ENCODE data around the gene MRPL45. TPM values are rescaled to one million over a fixed set of nuclear protein-coding genes. Genes with fewer than 3 reads are reported as not detected.

Gene MRPL45
- total and polyA plus RNA-seq, 10 of the 15 experiments (the other 5 are each of a cell fraction or from before 2014, with no cell fraction given), result 37.5 to 128 (median 59.6) TPM

GRCh38 chr17:38343608-38344419 lies 46.8 kb downstream of the MRPL45 start, which contains the start of gene GPR179:
Gene GPR179 (minus strand): TSS chr17:38343956. CDS start chr17:38343789, 167 bp downstream.
- Histone ChIP-seq H3K4me2 (ENCODE audit: control insufficient read depth, insufficient read depth) (no peak within 1 kb of the TSS), H4K20me1 (ENCODE audit: control insufficient read depth, insufficient read depth) (no peaks in the 10 kb centered on the region), H3K9me3 (replicated peaks; ENCODE audit: control insufficient read depth, insufficient read depth, low read length) (no peaks in the 10 kb centered on the region), H2AFZ (ENCODE audit: control insufficient read depth, low read depth, low read length) (no peak within 1 kb of the TSS), H3K36me3 (ENCODE audit: control insufficient read depth in 2 of 2, insufficient read depth in 2 of 2, low read length in 1 of 2) (no peaks in the 10 kb centered on the region), H3K4me1 (ENCODE audit: control insufficient read depth, insufficient read depth, low read length) (no peaks in the 10 kb centered on the region), H3K27ac (ENCODE audit: control insufficient read depth, insufficient read depth) (no peak within 1 kb of the TSS), H3K27me3 (replicated peaks in 1 of 2; ENCODE audit: control insufficient read depth in 2 of 2, insufficient read depth in 2 of 2, low read length in 1 of 2) (no peaks in the 10 kb centered on the region; a peak in 1 of 4 replicates), H3K79me2 (ENCODE audit: control insufficient read depth, insufficient read depth, low read length) (no peaks in the 10 kb centered on the region), H3K4me3 (no peak within 1 kb of the TSS), H3K9ac (ENCODE audit: control insufficient read depth, insufficient read depth, low read length) (no peak within 1 kb of the TSS)
- RAD21 ChIA-PET (ENCODE audit: unreplicated experiment), result no interaction called here
- intact Hi-C loops (cut with micrococcal nuclease; ENCODE audit: unreplicated experiment), result no loop called here
- CTCF ChIA-PET, result interaction anchor here (0.9 to 1.7 kb wide), 3 partner anchors 10 to 324 kb away, joined by 3 to 5 read pairs (median 3); no protein-coding TSS in a partner anchor
- ATAC-seq, result no peak
- in situ Hi-C loops (cut with MboI), result loop anchor here (10.0 kb wide), 1 partner anchor 131 kb away; no protein-coding TSS in a partner anchor
- POLR2A ChIA-PET, result no interaction called here
- no TSS peak for BruUV-seq (replicated peaks)
- SMC1A ChIA-PET (ENCODE audit: uncharacterized antibody, unreplicated experiment), result interaction anchor here (1.0 kb wide), 1 partner anchor 71 kb away, joined by 3 read pairs; no protein-coding TSS in a partner anchor
- WGBS (ENCODE audit: insufficient coverage, insufficient replicate concordance, low lambda C conversion rate, missing lambda C conversion rate), result 63% methylated on average over 18 of the region's 18 CpGs
- no peak for DNase-seq (ENCODE audit: low read depth, low spot score)
- no peak for FAIRE-seq
- TF ChIP-seq BHLHE40 (IDR thresholded peaks at IDR 0.05; ENCODE audit: borderline replicate concordance in 1 of 2, low read depth in 2 of 2, low read length in 1 of 2), result no peak
- no peak for TF ChIP-seq POLR2AphosphoS2 (IDR thresholded peaks at IDR 0.05; ENCODE audit: low read depth, low read length)
- no peak for TF ChIP-seq PKNOX1 (IDR thresholded peaks at IDR 0.05)
- TF ChIP-seq USF1 (IDR thresholded peaks at IDR 0.05; ENCODE audit: borderline replicate concordance, extremely low read length, insufficient read depth, low read depth, low read length), result no peak
- no peak for TF ChIP-seq ETV6 (conservative IDR thresholded peaks at IDR 0.05 in 1 of 2, IDR thresholded peaks at IDR 0.05 in 1 of 2; ENCODE audit: borderline replicate concordance in 1 of 2, low read depth in 1 of 2)
- TF ChIP-seq PRDM15 (CRISPR knock-in tag; IDR thresholded peaks at IDR 0.05), result no peak
- TF ChIP-seq BCLAF1 (IDR thresholded peaks at IDR 0.05), result no peak
- TF ChIP-seq ZNF274 (IDR thresholded peaks at IDR 0.05; ENCODE audit: insufficient read depth, insufficient read length), result no peak
- TF ChIP-seq KAT2A (conservative IDR thresholded peaks at IDR 0.05; ENCODE audit: control insufficient read depth, low read depth, low read length), result no peak
- TF ChIP-seq CEBPB (IDR thresholded peaks at IDR 0.05; ENCODE audit: borderline replicate concordance in 1 of 2, low read depth in 2 of 2, low read length in 2 of 2), result no peak
- TF ChIP-seq NFXL1 (IDR thresholded peaks at IDR 0.05; ENCODE audit: borderline replicate concordance), result no peak
- TF ChIP-seq ZNF207 (IDR thresholded peaks at IDR 0.05; ENCODE audit: borderline replicate concordance), result no peak
- TF ChIP-seq CBFB (IDR thresholded peaks at IDR 0.05; ENCODE audit: low read depth), result no peak

Measured in GM12878 (cell line).